ENCODE data around the gene POGLUT2. TPM values are rescaled to one million over a fixed set of nuclear protein-coding genes. Genes with fewer than 3 reads are reported as not detected.

POGLUT2 gene
- total RNA-seq, 6 donors from 2014 or later: 1.6 to 8.4 (median 3.8) TPM

DNA sequence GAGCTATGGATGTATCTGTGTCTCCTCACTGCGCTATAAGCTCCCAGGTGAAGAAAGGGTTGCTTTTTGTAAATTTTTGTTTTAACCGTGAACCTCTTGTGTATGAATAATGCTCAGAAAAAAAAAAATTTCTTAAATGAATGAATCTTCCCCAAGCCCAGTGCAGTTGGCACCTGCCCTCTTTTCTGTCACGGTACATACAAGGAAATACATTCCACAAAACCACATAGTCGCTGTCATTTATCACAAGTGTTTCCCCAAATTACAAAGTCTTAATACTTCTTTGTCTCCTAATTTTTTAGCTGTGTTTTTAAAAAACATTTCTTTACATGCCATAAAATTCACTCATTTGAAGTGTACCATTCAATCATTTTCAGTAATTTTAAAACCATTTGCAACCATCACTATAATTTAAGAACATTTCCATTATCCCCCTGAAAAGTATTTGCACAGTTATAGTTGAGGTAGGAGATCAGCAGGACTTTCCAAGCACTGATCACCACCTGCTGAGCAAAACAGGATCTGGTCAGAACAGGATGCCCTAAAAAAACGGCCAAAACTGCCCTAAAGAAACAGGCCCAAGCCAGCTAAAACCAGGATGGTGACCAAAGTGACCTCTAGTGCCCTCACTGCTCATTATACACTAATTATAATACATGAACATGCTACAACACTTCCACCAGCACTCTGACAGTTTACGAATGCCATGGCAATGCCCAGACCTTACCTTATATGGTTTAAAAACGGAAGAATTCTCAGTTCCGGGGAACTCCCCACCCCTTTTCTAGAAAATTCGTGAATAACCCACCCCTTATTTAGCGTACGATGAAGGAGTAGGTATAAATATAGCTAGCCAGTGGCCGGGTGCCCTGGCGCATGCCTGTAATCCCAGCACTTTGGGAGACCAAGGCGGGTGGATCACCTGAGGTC, 23.9 kb downstream of the POGLUT2 start:
- TF ChIP-seq POLR2A (IDR thresholded peaks at IDR 0.05): no peak
- TF ChIP-seq EP300 (IDR thresholded peaks at IDR 0.05): no peak
- TF ChIP-seq POLR2AphosphoS5 (IDR thresholded peaks at IDR 0.05): no peak
- H3K9me3 ChIP-seq: no peaks in the 10 kb centered on the region
- 79 to 84% methylated on average over 14 of the region's 14 CpGs for WGBS, 2 donors
- DNase-seq: no peak
- H3K36me3 ChIP-seq: no peaks in the 10 kb centered on the region
- no peak for ATAC-seq (ENCODE audit: low FRiP score in 2 of 2)
- no peak overlapping the region for H3K27ac ChIP-seq
- no peaks in the 10 kb centered on the region for H3K27me3 ChIP-seq
- H3K4me1 ChIP-seq: peaks cover 6 to 16% (median 13%) of the 10 kb centered on the region in 4 donors
- H3K4me3 ChIP-seq: peak overlapping the region in 1 of 4 donors; percentile 77

DNA sequence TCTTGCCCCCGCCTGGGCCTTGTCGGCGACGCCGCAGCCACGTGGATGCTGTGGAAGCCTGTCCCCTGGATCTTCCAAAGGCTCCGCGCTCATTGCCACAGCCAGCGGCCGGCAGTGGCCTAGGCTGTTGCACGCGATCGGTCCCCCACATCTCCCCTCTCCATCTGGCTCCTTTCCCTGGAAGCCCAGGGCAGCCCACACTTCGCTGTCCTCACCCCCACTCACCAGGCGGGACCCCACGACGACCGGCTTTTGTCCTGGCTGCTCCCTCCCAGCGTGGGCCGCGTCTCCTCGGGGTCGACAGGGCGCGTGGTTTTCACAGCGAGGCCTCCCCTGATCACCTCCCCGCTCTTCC, 24.6 kb downstream of the POGLUT2 start:
- Histone ChIP-seq H3K36me3 (no peaks in the 10 kb centered on the region), H3K27me3 (no peaks in the 10 kb centered on the region), H3K4me1 (peaks cover 6 to 16% (median 13%) of the 10 kb centered on the region in 4 donors), H3K4me3 (peak overlapping the region; percentile 65 to 91 (median 78)), H3K9me3 (no peaks in the 10 kb centered on the region), H3K27ac (peak overlapping the region; percentile 84 to 91 (median 88))
- peak in 1 of 2 donors; percentile 5 for ATAC-seq (ENCODE audit: low FRiP score in 2 of 2)
- WGBS, 2 donors: 78 to 81% methylated on average over 19 to 21 of the region's 27 CpGs
- peak in 1 of 2 donors; percentile 88 for DNase-seq
- no peak for TF ChIP-seq POLR2A (IDR thresholded peaks at IDR 0.05)
- TF ChIP-seq EP300 (IDR thresholded peaks at IDR 0.05): no peak
- TF ChIP-seq CTCF (IDR thresholded peaks at IDR 0.05): no peak
- TF ChIP-seq POLR2AphosphoS5 (IDR thresholded peaks at IDR 0.05): no peak

DNA sequence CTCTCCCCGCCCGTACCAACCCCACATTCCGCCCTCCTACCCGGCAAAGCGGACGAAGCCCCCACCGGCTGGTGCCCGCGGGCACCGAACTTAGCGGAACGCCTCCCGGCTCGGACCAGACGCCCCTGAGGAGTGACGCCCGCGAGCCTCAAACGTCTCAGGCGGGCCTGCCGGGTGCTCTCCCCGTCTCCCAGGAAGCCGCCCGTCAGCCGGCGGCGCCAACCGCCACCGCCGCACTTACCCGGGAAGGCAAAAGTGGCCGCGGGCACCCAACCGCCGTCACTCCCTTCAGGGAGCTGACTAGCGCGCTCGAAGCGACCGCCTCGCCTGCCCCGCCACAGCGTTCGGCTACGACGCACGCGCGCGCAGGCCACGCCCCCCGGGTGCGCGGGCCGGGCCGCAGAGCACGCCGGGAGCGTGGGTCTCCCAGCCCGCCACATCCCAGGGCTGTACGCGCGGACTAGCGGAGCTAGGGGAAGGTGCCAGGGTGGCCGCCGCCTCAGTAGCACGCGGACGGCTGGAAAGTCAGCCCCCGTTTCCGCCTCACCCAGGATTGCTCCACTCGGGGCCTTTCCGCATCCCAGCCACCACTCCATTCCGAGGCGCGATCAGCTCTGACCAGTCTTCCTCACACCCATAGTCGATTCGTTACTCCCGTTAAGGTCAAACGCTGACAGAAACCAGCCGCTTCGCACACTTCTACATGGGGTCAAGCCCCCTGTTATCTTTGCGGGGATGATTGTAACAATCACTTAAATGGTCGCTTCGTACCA, 25.1 kb downstream of the POGLUT2 start, which contains the start of gene TEX30:
TEX30 (minus strand) TSS at position 346 of the 773 bp plus-strand sequence. CDS start 3,760 bp downstream, outside the sequence.
- peak; percentile 99 for ATAC-seq (ENCODE audit: low FRiP score in 2 of 2)
- DNase-seq: peak; percentile 85 to 98
- Histone ChIP-seq H3K9me3 (no peaks in the 10 kb centered on the region), H3K27me3 (no peaks in the 10 kb centered on the region), H3K27ac (peak within 1 kb of the TSS; percentile 84 to 91 (median 88)), H3K36me3 (no peaks in the 10 kb centered on the region), H3K4me1 (peaks cover 6 to 16% (median 13%) of the 10 kb centered on the region in 4 donors), H3K4me3 (peak within 1 kb of the TSS; percentile 65 to 91 (median 78))
- WGBS, 2 donors: 4 to 13% methylated on average over 12 to 48 of the region's 85 CpGs
- peak in 3 of 6 experiments; percentile 49 to 56 (median 51) for TF ChIP-seq CTCF (IDR thresholded peaks at IDR 0.05)
- TF ChIP-seq EP300 (IDR thresholded peaks at IDR 0.05): no peak
- peak; percentile 32 to 92 for TF ChIP-seq POLR2AphosphoS5 (IDR thresholded peaks at IDR 0.05)
- peak in 3 of 4 donors; percentile 76 to 92 (median 85) for TF ChIP-seq POLR2A (IDR thresholded peaks at IDR 0.05)

DNA sequence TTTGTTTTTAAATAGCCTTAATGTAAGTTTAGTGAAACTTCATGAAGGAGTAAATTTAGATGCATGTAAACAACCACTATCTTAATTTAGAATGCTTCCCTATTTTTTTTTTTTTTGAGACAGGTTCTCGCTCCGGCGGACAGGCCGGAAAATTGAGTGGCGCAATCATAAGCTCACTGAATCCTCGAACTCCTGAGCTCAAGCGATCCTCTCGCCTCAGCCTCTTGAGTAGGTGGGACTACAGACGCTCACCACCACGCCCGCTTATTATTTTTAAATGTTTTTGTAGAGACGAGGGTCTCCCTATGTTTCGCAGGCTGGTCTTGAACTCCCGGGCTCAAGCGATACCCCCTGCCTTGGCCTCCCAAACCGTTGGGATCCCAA, 26.7 kb downstream of the POGLUT2 start:
- Histone ChIP-seq H3K4me1 (peaks cover 6 to 16% (median 13%) of the 10 kb centered on the region in 4 donors), H3K27ac (no peak overlapping the region), H3K9me3 (no peaks in the 10 kb centered on the region), H3K27me3 (no peaks in the 10 kb centered on the region), H3K4me3 (no peak overlapping the region), H3K36me3 (peaks cover 0 to 3% (median 1%) of the 10 kb centered on the region in 4 donors)
- TF ChIP-seq EP300 (IDR thresholded peaks at IDR 0.05) (no peak), CTCF (IDR thresholded peaks at IDR 0.05) (no peak), POLR2AphosphoS5 (IDR thresholded peaks at IDR 0.05) (no peak), POLR2A (IDR thresholded peaks at IDR 0.05) (no peak)
- 83 to 91% methylated on average over 16 of the region's 16 CpGs for WGBS, 2 donors
- ATAC-seq (ENCODE audit: low FRiP score in 2 of 2) (no peak), DNase-seq (no peak)

Data from upper lobe of left lung (tissue), 6 donors.